Loucy (cell line): Measurements from ENCODE around the gene L1TD1.

Experiments
- H2AFZ ChIP-seq: fragments of 200-600 bp; sonication (generic); 2 replicates; pipeline ENCODE4 v1.6.0; 2016; ENCODE audit warnings: antibody characterized with exemption, mild to moderate bottlenecking, low read length, moderate library complexity
- H3F3A ChIP-seq: fragments of 200-600 bp; 2 replicates; pipeline ENCODE4 v1.6.0; 2016; ENCODE audit warnings: antibody characterized with exemption, low read depth, mild to moderate bottlenecking
- H3K27me3 ChIP-seq: fragments of 200-600 bp; sonication (generic); 2 replicates; pipeline ENCODE4 v1.6.1; 2014; ENCODE audit warnings: low read length, mild to moderate bottlenecking; ENCODE audit not compliant: insufficient read depth, poor library complexity, severe bottlenecking
- H3K36me3 ChIP-seq: fragments of 200-600 bp; sonication (generic); 2 replicates; pipeline ENCODE4 v1.6.1; 2016; ENCODE audit warnings: low read length; ENCODE audit not compliant: insufficient read depth
- H3K4me1 ChIP-seq: fragments of 200-600 bp; sonication (generic); 2 replicates; pipeline ENCODE4 v1.5.1; 2014; ENCODE audit warnings: low read length, mild to moderate bottlenecking; ENCODE audit not compliant: insufficient read depth, poor library complexity, severe bottlenecking
- H3K4me2 ChIP-seq: fragments of 200-600 bp; sonication (generic); 2 replicates; pipeline ENCODE4 v1.6.0; 2014; ENCODE audit warnings: antibody characterized with exemption, low read length, low read depth, mild to moderate bottlenecking; ENCODE audit not compliant: poor library complexity, severe bottlenecking
- H3K4me3 ChIP-seq: fragments of 200-600 bp; sonication (generic); 2 replicates; pipeline ENCODE4 v1.5.1; 2014; ENCODE audit warnings: low read length, mild to moderate bottlenecking, mixed read lengths; ENCODE audit not compliant: poor library complexity, severe bottlenecking
- H3K79me2 ChIP-seq: fragments of 200-600 bp; sonication (generic); 2 replicates; pipeline ENCODE4 v1.6.1; 2014; ENCODE audit warnings: low read length; ENCODE audit not compliant: insufficient read depth
- H3K9ac ChIP-seq: fragments of 200-600 bp; sonication (generic); 2 replicates; pipeline ENCODE4 v1.6.0; 2014; ENCODE audit warnings: mild to moderate bottlenecking, low read depth, low read length, moderate library complexity; ENCODE audit not compliant: poor library complexity, severe bottlenecking
- H3K9me2 ChIP-seq: fragments of 200-600 bp; sonication (generic); replicated peaks from 2 replicates; pipeline ENCODE4 v1.6.1; 2016; ENCODE audit warnings: low read depth, low read length, mixed read lengths
- H3K9me3 ChIP-seq: fragments of 200-600 bp; sonication (generic); 2 replicates; pipeline ENCODE4 v1.6.1; 2014; ENCODE audit warnings: mild to moderate bottlenecking, antibody characterized with exemption, low read length, low read depth; ENCODE audit not compliant: insufficient read depth
- H4K20me1 ChIP-seq: fragments of 200-600 bp; sonication (generic); 2 replicates; pipeline ENCODE4 v1.6.0; 2014; ENCODE audit warnings: antibody characterized with exemption, low read length, mild to moderate bottlenecking; ENCODE audit not compliant: insufficient read depth, poor library complexity, severe bottlenecking
- EZH2phosphoT487 ChIP-seq: fragments of 200-600 bp; IDR thresholded peaks from 2 replicates; pipeline ENCODE4 v1.6.1; 2018; ENCODE audit warnings: antibody characterized with exemption, mild to moderate bottlenecking, moderate library complexity, borderline replicate concordance
- TF ChIP-seq, protein P1 (sequence below): fragments of 200-600 bp; sonication (generic); conservative IDR thresholded peaks from 2 replicates; pipeline ENCODE4 v1.5.1; 2014; ENCODE audit warnings: mild to moderate bottlenecking, antibody characterized with exemption, low read length

Gene L1TD1

DNA sequence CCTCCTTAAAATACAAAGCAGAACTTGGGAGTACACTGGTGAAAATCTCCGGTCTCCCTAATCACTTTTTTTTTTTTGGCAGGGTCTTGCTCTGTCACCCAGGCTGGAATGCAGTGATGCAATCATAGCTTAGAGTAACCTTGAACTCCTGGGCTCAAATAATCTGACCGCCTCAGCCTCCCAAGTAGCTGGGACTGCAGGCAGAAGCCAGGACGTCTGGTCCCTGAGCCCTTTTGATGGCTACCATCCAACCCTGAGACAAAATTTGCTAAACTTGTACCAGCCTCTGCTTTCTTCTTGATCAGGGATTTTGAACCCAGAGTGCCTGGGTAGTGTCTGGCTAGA is 4.1 kb downstream of the L1TD1 start:
- no peaks in the 10 kb centered on the region for H3K9me2 ChIP-seq
- H3K27me3 ChIP-seq: no peaks in the 10 kb centered on the region
- no peaks in the 10 kb centered on the region for H3K9me3 ChIP-seq
- no peaks in the 10 kb centered on the region for H3K79me2 ChIP-seq
- no peaks in the 10 kb centered on the region for H3K4me1 ChIP-seq
- TF ChIP-seq, protein P1, sequence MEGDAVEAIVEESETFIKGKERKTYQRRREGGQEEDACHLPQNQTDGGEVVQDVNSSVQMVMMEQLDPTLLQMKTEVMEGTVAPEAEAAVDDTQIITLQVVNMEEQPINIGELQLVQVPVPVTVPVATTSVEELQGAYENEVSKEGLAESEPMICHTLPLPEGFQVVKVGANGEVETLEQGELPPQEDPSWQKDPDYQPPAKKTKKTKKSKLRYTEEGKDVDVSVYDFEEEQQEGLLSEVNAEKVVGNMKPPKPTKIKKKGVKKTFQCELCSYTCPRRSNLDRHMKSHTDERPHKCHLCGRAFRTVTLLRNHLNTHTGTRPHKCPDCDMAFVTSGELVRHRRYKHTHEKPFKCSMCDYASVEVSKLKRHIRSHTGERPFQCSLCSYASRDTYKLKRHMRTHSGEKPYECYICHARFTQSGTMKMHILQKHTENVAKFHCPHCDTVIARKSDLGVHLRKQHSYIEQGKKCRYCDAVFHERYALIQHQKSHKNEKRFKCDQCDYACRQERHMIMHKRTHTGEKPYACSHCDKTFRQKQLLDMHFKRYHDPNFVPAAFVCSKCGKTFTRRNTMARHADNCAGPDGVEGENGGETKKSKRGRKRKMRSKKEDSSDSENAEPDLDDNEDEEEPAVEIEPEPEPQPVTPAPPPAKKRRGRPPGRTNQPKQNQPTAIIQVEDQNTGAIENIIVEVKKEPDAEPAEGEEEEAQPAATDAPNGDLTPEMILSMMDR: no peak
- TF ChIP-seq EZH2phosphoT487: no peak
- H2AFZ ChIP-seq: no peak overlapping the region
- H3K36me3 ChIP-seq: no peaks in the 10 kb centered on the region
- no peaks in the 10 kb centered on the region for H4K20me1 ChIP-seq
- no peaks in the 10 kb centered on the region for H3F3A ChIP-seq
- no peak overlapping the region for H3K4me3 ChIP-seq
- H3K4me2 ChIP-seq: no peak overlapping the region
- H3K9ac ChIP-seq: no peak overlapping the region

DNA sequence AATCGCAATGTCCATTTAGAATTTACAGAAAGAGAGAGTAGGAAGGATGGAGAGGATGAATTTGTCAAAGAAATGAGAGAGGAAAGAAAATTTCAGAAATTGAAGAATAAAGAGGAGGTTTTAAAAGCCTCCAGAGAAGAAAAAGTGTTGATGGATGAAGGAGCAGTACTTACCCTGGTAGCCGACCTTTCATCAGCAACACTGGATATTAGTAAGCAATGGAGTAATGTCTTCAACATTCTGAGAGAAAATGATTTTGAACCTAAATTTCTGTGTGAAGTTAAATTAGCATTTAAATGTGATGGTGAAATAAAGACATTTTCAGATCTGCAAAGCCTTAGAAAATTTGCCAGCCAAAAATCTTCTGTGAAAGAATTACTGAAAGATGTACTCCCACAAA is 12.5 kb downstream of the L1TD1 start:
- Histone ChIP-seq H3K4me2 (no peak overlapping the region), H3K36me3 (no peaks in the 10 kb centered on the region)

DNA sequence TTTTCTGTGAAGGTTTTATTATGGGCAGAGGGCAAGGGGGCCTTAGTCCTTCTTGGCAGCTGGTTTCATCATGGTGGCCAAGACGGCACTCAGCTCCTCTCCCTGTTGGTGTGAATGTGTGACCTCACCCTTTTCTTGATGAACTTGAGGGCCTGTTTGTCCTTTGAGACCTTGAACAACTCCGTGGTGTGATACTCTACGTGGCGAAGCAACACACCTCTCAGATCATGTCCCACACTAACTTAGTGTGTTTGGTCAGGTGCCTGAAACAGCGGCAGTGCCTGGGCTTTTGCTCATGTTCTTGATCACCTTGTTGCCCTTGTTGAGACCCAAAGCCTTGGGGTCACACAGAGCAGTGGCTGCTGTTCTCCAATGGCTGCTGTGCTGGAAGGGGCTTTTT is 13.4 kb downstream of the L1TD1 start:
- H3K4me3 ChIP-seq: no peak overlapping the region
- no peaks in the 10 kb centered on the region for H4K20me1 ChIP-seq
- H3K9me3 ChIP-seq: peaks cover 8% of the 10 kb centered on the region; the same call in 1 of the 2 replicates
- no peaks in the 10 kb centered on the region for H3K9me2 ChIP-seq
- no peaks in the 10 kb centered on the region for H3K36me3 ChIP-seq
- H3F3A ChIP-seq: no peaks in the 10 kb centered on the region
- no peaks in the 10 kb centered on the region for H3K79me2 ChIP-seq
- H3K4me1 ChIP-seq: peaks cover 7% of the 10 kb centered on the region
- no peak overlapping the region for H3K9ac ChIP-seq
- H3K27me3 ChIP-seq: no peaks in the 10 kb centered on the region
- no peak overlapping the region for H3K4me2 ChIP-seq
- no peak overlapping the region for H2AFZ ChIP-seq
- TF ChIP-seq, protein P1: no peak

More for the DNA sequence above, 12.5 kb downstream of the L1TD1 start:
- H3K4me3 ChIP-seq: no peak overlapping the region
- H3K9me2 ChIP-seq: no peaks in the 10 kb centered on the region
- no peaks in the 10 kb centered on the region for H3K79me2 ChIP-seq
- H3K9ac ChIP-seq: no peak overlapping the region
- no peak overlapping the region for H2AFZ ChIP-seq
- H3K4me1 ChIP-seq: peaks cover 7% of the 10 kb centered on the region
- H3K9me3 ChIP-seq: peaks cover 7% of the 10 kb centered on the region; the same call in 1 of the 2 replicates
- H3K27me3 ChIP-seq: no peaks in the 10 kb centered on the region
- no peaks in the 10 kb centered on the region for H4K20me1 ChIP-seq
- H3F3A ChIP-seq: no peaks in the 10 kb centered on the region
- TF ChIP-seq, protein P1: no peak
- TF ChIP-seq EZH2phosphoT487: no peak
